Muscle layer of duodenum (tissue), 2 donors: Measurements from ENCODE around the gene DGCR2.

ENCODE experiments used
- H3K27ac ChIP-seq: one replicate; pipeline ENCODE4 v1.7.0; 2013; ENCODE audit warnings: mild to moderate bottlenecking, low read length
- H3K27me3 ChIP-seq: one replicate; pipeline ENCODE4 v1.7.0; 2013; ENCODE audit warnings: low read depth, mild to moderate bottlenecking, control low read depth, low read length
- H3K36me3 ChIP-seq, 2 donors: one replicate each; pipeline ENCODE4 v1.7.0; 2013; ENCODE audit warnings: low read length in 2 of 2, control low read depth in 1 of 2, mild to moderate bottlenecking in 1 of 2; ENCODE audit not compliant: insufficient read depth in 2 of 2, control insufficient read depth in 1 of 2
- H3K4me1 ChIP-seq, 2 donors: one replicate each; pipeline ENCODE4 v1.7.0; 2013; ENCODE audit warnings: low read length in 2 of 2, mild to moderate bottlenecking in 2 of 2, control low read depth in 1 of 2, moderate library complexity in 1 of 2; ENCODE audit not compliant: insufficient read depth in 2 of 2, control insufficient read depth in 1 of 2
- H3K4me3 ChIP-seq, 2 donors: one replicate each; pipeline ENCODE4 v1.7.0; 2013; ENCODE audit warnings: low read length in 2 of 2, low read depth in 1 of 2, mild to moderate bottlenecking in 1 of 2
- H3K9me3 ChIP-seq, 2 donors: one replicate each; pipeline ENCODE4 v1.7.0; 2013; ENCODE audit warnings: low read length in 2 of 2, control low read depth in 1 of 2, mild to moderate bottlenecking in 1 of 2; ENCODE audit not compliant: control insufficient read depth in 1 of 2
- donor health status: healthy.

The DGCR2 gene

GRCh38 chr22:19043121-19044085 is 78.8 kb downstream of the DGCR2 start:
- H3K4me3 ChIP-seq = no peak overlapping the region
- H3K4me1 ChIP-seq = no peaks in the 10 kb centered on the region
- peaks cover 73 to 100% of the 10 kb centered on the region in 2 donors for H3K36me3 ChIP-seq
- H3K27ac ChIP-seq = no peak overlapping the region
- no peaks in the 10 kb centered on the region for H3K9me3 ChIP-seq
- H3K27me3 ChIP-seq = no peaks in the 10 kb centered on the region

GRCh38 chr22:19042285-19043120 is 79.7 kb downstream of the DGCR2 start:
- Histone ChIP-seq H3K4me3 (no peak overlapping the region), H3K4me1 (no peaks in the 10 kb centered on the region), H3K36me3 (peaks cover 64 to 100% of the 10 kb centered on the region in 2 donors), H3K27ac (no peak overlapping the region), H3K27me3 (no peaks in the 10 kb centered on the region), H3K9me3 (no peaks in the 10 kb centered on the region)

- Histone ChIP-seq H3K9me3 (no peaks in the 10 kb centered on the region), H3K4me3 (no peak overlapping the region), H3K36me3 (peaks cover 56 to 99% of the 10 kb centered on the region in 2 donors), H3K27me3 (no peaks in the 10 kb centered on the region), H3K27ac (no peak overlapping the region), H3K4me1 (no peaks in the 10 kb centered on the region)
Measured at GRCh38 chr22:19041704-19042074, 80.5 kb downstream of the DGCR2 start.

- Histone ChIP-seq H3K9me3 (no peaks in the 10 kb centered on the region), H3K27me3 (no peaks in the 10 kb centered on the region), H3K36me3 (peaks cover 50 to 93% of the 10 kb centered on the region in 2 donors), H3K4me3 (no peak overlapping the region), H3K27ac (no peak overlapping the region), H3K4me1 (no peaks in the 10 kb centered on the region)
Measured at GRCh38 chr22:19040888-19041703, 81.1 kb downstream of the DGCR2 start.

GRCh38 chr22:19040391-19040861 is 81.8 kb downstream of the DGCR2 start:
- peaks cover 49 to 86% of the 10 kb centered on the region in 2 donors for H3K36me3 ChIP-seq
- no peaks in the 10 kb centered on the region for H3K27me3 ChIP-seq
- no peaks in the 10 kb centered on the region for H3K4me1 ChIP-seq
- no peak overlapping the region for H3K27ac ChIP-seq
- H3K9me3 ChIP-seq = no peaks in the 10 kb centered on the region
- no peak overlapping the region for H3K4me3 ChIP-seq

- no peaks in the 10 kb centered on the region for H3K4me1 ChIP-seq
- no peaks in the 10 kb centered on the region for H3K27me3 ChIP-seq
- H3K4me3 ChIP-seq = no peak overlapping the region
- no peaks in the 10 kb centered on the region for H3K9me3 ChIP-seq
- H3K27ac ChIP-seq = no peak overlapping the region
- peaks cover 43 to 81% of the 10 kb centered on the region in 2 donors for H3K36me3 ChIP-seq
Measured at GRCh38 chr22:19039796-19040280, 82.4 kb downstream of the DGCR2 start.

- peaks cover 39 to 76% of the 10 kb centered on the region in 2 donors for H3K36me3 ChIP-seq
Measured at GRCh38 chr22:19039448-19039780, 82.8 kb downstream of the DGCR2 start.

GRCh38 chr22:19038728-19039447 is 83.3 kb downstream of the DGCR2 start:
- peaks cover 34 to 71% of the 10 kb centered on the region in 2 donors for H3K36me3 ChIP-seq
- no peak overlapping the region for H3K4me3 ChIP-seq
- no peaks in the 10 kb centered on the region for H3K27me3 ChIP-seq
- H3K9me3 ChIP-seq = no peaks in the 10 kb centered on the region
- no peak overlapping the region for H3K27ac ChIP-seq
- no peaks in the 10 kb centered on the region for H3K4me1 ChIP-seq

More at GRCh38 chr22:19039448-19039780, 82.8 kb downstream of the DGCR2 start:
- Histone ChIP-seq H3K27ac (no peak overlapping the region), H3K4me1 (no peaks in the 10 kb centered on the region), H3K4me3 (no peak overlapping the region), H3K9me3 (no peaks in the 10 kb centered on the region), H3K27me3 (no peaks in the 10 kb centered on the region)

- Histone ChIP-seq H3K4me1 (no peaks in the 10 kb centered on the region), H3K27me3 (no peaks in the 10 kb centered on the region), H3K9me3 (no peaks in the 10 kb centered on the region), H3K27ac (no peak overlapping the region), H3K36me3 (peaks cover 27 to 64% of the 10 kb centered on the region in 2 donors), H3K4me3 (no peak overlapping the region)
Measured at GRCh38 chr22:19038164-19038546, 84.1 kb downstream of the DGCR2 start.
